ENCODE results near the gene CCDC85C. TPM values are rescaled to one million over a fixed set of nuclear protein-coding genes. Genes with fewer than 3 reads are reported as not detected.

CCDC85C gene
- polyA plus RNA-seq, 3 donors, result 3.8 to 14.8 (median 3.9) TPM

GRCh38 chr14:99552572-99553216 is 51.3 kb downstream of the CCDC85C start:
- 24 to 71% (median 67%) methylated on average over 13 of the region's 13 CpGs for WGBS, 3 donors
- no peak overlapping the region for H3K27ac ChIP-seq (ENCODE audit: low read depth, low read length)

GRCh38 chr14:99552021-99552553 is 51.9 kb downstream of the CCDC85C start:
- H3K27ac ChIP-seq (ENCODE audit: low read depth, low read length), result no peak overlapping the region
- 73 to 77% (median 75%) methylated on average over 9 of the region's 9 CpGs for WGBS, 3 donors

GRCh38 chr14:99551034-99551922 is 52.7 kb downstream of the CCDC85C start:
- H3K27ac ChIP-seq (ENCODE audit: low read depth, low read length), result no peak overlapping the region
- 60 to 74% (median 67%) methylated on average over 11 of the region's 11 CpGs for WGBS, 3 donors

- H3K27ac ChIP-seq (ENCODE audit: low read depth, low read length), result no peak overlapping the region
- 70 to 96% (median 94%) methylated on average over 11 of the region's 11 CpGs for WGBS, 3 donors
Measured at GRCh38 chr14:99550387-99550992, 53.5 kb downstream of the CCDC85C start.

- no peak overlapping the region for H3K27ac ChIP-seq (ENCODE audit: low read depth, low read length)
- whole genome bisulfite sequencing, 3 donors, result 74 to 79% (median 78%) methylated on average over 10 of the region's 10 CpGs
Measured at GRCh38 chr14:99549684-99550083, 54.3 kb downstream of the CCDC85C start.

- no peak overlapping the region for H3K27ac ChIP-seq (ENCODE audit: low read depth, low read length)
- WGBS, 3 donors, result 61 to 76% (median 68%) methylated on average over 10 of the region's 10 CpGs
Measured at GRCh38 chr14:99548871-99549515, 55.0 kb downstream of the CCDC85C start.

GRCh38 chr14:99548255-99548654 is 55.8 kb downstream of the CCDC85C start:
- no peak overlapping the region for H3K27ac ChIP-seq (ENCODE audit: low read depth, low read length)
- 89 to 92% (median 91%) methylated on average over 18 of the region's 18 CpGs for WGBS, 3 donors

- no peak overlapping the region for H3K27ac ChIP-seq (ENCODE audit: low read depth, low read length)
- 25 to 70% (median 62%) methylated on average over 13 of the region's 13 CpGs for WGBS, 3 donors
Measured at GRCh38 chr14:99546234-99546879, 57.6 kb downstream of the CCDC85C start.

GRCh38 chr14:99545586-99545985 is 58.4 kb downstream of the CCDC85C start:
- 72 to 81% (median 79%) methylated on average over 6 of the region's 6 CpGs for WGBS, 3 donors
- no peak overlapping the region for H3K27ac ChIP-seq (ENCODE audit: low read depth, low read length)

GRCh38 chr14:99544991-99545390 is 59.0 kb downstream of the CCDC85C start:
- 65 to 81% (median 66%) methylated on average over 11 of the region's 11 CpGs for WGBS, 3 donors
- no peak overlapping the region for H3K27ac ChIP-seq (ENCODE audit: low read depth, low read length)

GRCh38 chr14:99543985-99544384 is 60.0 kb downstream of the CCDC85C start:
- 83 to 94% (median 92%) methylated on average over 12 of the region's 12 CpGs for WGBS, 3 donors
- H3K27ac ChIP-seq (ENCODE audit: low read depth, low read length), result no peak overlapping the region

- 88 to 98% (median 89%) methylated on average over 4 of the region's 4 CpGs for WGBS, 3 donors
- H3K27ac ChIP-seq (ENCODE audit: low read depth, low read length), result no peak overlapping the region
Measured at GRCh38 chr14:99543370-99543769, 60.6 kb downstream of the CCDC85C start.

- WGBS, 3 donors, result 85 to 97% (median 86%) methylated on average over 13 of the region's 13 CpGs
- H3K27ac ChIP-seq (ENCODE audit: low read depth, low read length), result no peak overlapping the region
Measured at GRCh38 chr14:99542566-99542965, 61.4 kb downstream of the CCDC85C start.

- WGBS, 3 donors, result 76 to 84% (median 82%) methylated on average over 18 of the region's 18 CpGs
- no peak overlapping the region for H3K27ac ChIP-seq (ENCODE audit: low read depth, low read length)
Measured at GRCh38 chr14:99541677-99542470, 62.1 kb downstream of the CCDC85C start.

- 73 to 82% (median 79%) methylated on average over 10 of the region's 10 CpGs for WGBS, 3 donors
- no peak overlapping the region for H3K27ac ChIP-seq (ENCODE audit: low read depth, low read length)
Measured at GRCh38 chr14:99541211-99541610, 62.8 kb downstream of the CCDC85C start.

- WGBS, 3 donors, result 66 to 74% (median 67%) methylated on average over 15 of the region's 15 CpGs
- H3K27ac ChIP-seq (ENCODE audit: low read depth, low read length), result no peak overlapping the region
Measured at GRCh38 chr14:99540196-99541032, 63.6 kb downstream of the CCDC85C start.
